HG03066 (cell line): ENCODE results near the gene TRMT11.
"Not testable (repeated sequence)": the region's sequence is repeated elsewhere in the genome, so short reads cannot be mapped to it uniquely, and the experiment has no call there.

Experiments used
- ATAC-seq: cut with Tn5 transposase; IDR thresholded peaks from one replicate; pipeline ENCODE4 v1.9.1; 2021; ENCODE audit warnings: low read depth; ENCODE audit not compliant: unreplicated experiment

TRMT11 gene

GRCh38 chr6:126040826-126041225 is 54.5 kb downstream of the TRMT11 start:
- ATAC-seq, result no peak

- ATAC-seq, result no peak
These were observed 55.2 kb downstream of the TRMT11 start for GRCh38 chr6:126041516-126041915.

DNA sequence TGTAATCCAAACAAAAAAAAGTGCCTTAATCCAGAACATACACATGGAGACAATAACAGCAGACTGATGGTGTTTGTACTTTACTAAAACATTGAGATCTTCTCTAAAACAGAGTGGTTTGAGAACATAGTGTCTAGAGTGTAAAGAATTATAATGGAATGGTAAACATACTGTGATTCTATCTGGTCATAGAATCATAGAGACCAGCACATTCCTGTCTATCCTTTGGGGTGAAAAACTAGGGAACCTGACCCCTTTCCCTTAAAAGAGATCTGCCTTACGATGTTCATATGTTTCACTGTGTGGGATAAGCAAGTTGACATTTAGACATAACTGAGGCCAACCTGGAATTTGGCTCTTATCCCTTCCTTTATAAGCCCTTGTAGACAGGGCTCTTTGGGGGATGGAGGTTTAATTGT is 55.7 kb downstream of the TRMT11 start:
- ATAC-seq, result no peak

DNA sequence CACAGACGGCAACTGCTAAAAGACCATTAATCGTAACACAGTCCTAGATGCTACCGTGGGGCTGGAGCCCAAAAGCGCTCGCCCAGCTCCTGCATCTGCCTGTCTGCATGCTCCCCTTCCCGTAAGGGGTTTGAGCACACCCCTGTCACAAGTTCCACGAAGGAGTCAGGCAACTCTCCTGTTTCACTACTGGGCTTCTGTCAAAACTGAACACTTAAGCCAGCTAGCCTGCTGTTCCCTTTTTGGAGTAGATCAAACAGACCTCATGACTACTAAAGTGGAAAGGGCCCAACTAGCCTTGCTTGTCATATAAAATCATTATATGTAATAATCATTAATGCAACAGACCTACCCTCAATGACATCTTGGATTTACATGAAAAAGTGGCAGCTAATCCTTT is 61.3 kb downstream of the TRMT11 start:
- ATAC-seq, result no peak

DNA sequence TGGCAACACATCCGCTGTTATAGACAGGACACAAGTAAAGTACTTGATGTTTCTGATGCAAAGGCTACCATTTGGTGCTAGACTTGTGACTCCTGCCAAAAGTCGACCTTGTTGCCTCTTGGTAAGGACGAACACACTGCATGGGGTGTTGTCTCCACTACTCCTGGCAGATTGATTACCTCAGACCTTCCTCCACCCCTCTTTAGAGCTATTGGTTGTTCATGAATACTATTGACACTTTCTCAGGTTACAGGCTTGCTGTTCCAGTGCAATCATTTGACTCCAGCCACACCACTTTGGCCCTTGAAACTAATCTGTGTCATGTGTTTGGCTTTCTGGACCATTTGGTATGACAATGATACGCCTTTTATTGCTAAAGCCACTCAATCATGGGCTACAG is 62.3 kb downstream of the TRMT11 start:
- ATAC-seq, result no peak

DNA sequence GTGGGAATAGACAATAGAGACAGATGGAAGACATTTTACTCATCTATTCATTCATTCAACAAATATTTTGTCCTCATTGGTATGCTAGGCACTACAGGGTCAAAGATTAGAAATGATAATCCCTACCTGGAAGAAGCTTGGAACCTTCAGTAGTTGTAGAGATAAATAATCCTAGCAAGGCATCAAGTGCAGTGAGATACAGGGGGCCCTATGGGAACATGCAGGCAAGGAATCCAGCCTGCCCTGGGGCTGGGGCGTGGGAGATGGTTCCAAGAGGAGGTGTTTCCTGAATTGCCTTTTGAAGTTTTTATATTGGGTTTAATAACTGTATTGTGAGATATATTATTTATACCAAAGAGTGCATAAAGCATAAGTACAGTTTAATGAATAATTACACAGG is 64.5 kb downstream of the TRMT11 start:
- ATAC-seq, result no peak

DNA sequence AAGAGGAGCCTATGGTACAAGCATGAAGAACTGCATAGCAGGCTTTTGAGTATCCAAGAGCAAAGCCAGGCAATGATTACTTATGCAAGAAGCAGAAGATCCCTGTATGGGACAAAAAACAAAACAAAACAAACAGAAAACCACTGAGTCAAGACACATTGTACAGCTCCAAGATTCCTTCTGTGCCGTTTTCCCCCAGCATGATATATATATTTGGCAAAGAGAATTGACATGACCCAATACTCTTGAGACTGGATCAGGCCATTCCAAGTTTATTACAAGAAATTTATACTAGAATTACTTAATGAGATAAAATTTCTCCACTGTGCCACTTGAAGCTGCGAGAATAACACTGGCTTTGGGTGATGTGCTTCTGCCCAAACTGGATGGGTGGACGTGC is 65.5 kb downstream of the TRMT11 start:
- ATAC-seq, result no peak

GRCh38 chr6:126052485-126052884 is 66.1 kb downstream of the TRMT11 start:
- no peak for ATAC-seq

GRCh38 chr6:126054258-126054702 is 67.9 kb downstream of the TRMT11 start:
- no peak for ATAC-seq

DNA sequence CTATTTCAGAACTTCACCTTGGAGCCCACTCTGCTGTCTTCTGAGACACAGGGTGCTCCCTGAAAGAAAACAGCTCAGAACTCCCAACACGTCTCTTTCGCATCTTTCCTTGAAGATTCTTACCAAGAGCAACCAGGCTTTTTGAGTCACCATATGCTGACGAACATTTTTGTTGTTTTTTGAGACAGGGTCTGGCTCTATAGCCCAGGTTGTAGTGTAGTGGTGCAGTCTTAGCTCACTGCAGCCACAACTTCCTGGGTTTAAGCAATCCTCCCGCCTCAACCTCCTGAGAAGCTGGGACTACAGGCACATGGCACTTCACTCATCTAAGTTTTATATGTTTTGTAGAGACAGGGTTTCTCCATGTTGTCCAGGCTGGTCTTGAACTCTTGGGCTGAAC is 68.5 kb downstream of the TRMT11 start:
- ATAC-seq, result no peak

DNA sequence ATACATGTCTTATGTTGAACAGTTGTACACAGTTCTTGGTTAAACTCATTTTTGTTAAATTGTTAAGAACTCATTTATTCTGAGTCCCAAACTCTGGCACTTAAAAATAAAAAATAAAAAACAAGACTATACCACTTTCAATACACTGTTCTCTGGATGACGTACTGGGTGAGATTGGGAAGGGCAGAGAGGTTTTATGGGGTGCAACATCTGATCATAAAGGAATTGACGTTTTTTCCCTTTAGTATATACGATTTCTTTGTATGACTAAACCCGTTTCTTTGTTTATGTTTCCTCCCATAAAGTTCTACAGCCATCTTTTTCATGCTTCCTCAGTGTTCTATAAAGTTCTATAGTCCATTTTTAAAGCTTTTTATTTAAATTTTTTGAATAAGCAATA is 69.1 kb downstream of the TRMT11 start:
- no peak for ATAC-seq

- ATAC-seq, result no peak
These were observed 70.1 kb downstream of the TRMT11 start for GRCh38 chr6:126056355-126057004.

DNA sequence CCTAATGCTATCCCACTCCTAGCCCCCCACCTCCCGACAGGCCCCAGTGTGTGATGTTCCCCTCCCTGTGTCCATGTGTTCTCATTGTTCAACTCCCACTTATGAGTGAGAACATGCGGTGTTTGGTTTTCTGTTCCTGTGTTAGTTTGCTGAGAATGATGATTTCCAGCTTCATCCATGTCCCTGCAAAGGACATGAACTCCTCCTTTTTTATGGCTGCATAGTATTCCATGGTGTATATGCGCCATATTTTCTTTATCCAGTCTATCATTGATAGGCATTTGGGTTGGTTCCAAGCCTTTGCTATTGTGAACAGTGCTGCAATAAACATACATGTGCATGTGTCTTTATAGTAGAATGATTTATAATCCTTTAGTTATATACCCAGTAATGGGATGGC is 71.7 kb downstream of the TRMT11 start:
- ATAC-seq, result not testable (repeated sequence)

GRCh38 chr6:126060400-126060799 is 74.1 kb downstream of the TRMT11 start:
- no peak for ATAC-seq

GRCh38 chr6:126063512-126064146 is 77.3 kb downstream of the TRMT11 start:
- peak; percentile 80 for ATAC-seq

DNA sequence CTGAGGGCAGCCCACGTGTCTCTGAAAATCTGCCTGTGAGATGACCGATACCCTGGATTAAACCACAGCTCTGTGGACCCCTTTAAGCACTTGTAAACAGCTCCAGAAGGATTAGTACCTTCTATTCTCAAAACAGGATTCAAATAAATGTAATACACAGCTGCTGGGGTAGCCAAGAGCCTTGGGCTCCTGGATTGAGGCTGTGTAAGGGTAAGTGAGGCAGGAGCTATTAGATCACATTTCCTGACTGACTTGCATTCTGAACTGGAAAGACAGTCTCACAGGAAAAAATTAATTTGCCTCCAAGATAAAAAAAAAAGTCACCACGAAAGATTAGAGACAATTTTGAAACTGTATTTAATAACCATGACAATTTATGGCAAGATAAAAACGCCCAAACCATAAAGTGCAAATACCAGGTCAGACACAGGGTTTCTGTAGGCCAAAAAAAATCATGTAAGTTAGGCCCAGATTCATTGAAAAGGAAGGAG is 78.0 kb downstream of the TRMT11 start:
- ATAC-seq, result no peak

DNA sequence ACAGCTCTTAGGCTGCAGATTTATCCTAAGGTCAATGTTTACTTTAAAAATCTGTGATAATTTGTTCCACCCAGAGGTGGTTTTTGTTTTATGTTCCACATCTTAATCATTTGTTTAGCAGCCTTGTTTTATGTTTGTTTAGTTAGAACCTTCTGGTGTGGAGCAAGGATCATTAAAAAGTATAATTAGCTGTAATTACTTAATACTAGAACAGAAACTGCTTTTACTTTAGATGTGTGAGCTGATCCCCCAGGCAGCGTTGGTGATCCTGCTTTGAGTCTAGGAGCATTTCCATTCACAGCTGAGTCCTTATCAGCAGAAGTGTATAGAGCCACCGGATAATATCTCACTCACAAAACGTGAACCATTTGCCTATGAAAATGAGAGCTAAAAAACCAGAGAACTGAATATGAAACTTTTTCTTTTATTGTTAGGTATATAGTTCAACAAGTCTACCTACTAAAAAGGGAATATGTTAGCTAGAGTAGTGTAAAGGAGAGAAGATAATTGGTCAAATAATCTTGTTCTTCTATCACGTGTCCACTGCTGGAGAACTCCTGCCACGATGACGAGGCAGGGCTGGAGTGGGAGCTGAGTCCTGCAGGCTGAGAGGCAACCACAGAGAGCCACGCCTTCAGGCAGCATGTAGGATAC is 78.5 kb downstream of the TRMT11 start:
- ATAC-seq, result no peak

DNA sequence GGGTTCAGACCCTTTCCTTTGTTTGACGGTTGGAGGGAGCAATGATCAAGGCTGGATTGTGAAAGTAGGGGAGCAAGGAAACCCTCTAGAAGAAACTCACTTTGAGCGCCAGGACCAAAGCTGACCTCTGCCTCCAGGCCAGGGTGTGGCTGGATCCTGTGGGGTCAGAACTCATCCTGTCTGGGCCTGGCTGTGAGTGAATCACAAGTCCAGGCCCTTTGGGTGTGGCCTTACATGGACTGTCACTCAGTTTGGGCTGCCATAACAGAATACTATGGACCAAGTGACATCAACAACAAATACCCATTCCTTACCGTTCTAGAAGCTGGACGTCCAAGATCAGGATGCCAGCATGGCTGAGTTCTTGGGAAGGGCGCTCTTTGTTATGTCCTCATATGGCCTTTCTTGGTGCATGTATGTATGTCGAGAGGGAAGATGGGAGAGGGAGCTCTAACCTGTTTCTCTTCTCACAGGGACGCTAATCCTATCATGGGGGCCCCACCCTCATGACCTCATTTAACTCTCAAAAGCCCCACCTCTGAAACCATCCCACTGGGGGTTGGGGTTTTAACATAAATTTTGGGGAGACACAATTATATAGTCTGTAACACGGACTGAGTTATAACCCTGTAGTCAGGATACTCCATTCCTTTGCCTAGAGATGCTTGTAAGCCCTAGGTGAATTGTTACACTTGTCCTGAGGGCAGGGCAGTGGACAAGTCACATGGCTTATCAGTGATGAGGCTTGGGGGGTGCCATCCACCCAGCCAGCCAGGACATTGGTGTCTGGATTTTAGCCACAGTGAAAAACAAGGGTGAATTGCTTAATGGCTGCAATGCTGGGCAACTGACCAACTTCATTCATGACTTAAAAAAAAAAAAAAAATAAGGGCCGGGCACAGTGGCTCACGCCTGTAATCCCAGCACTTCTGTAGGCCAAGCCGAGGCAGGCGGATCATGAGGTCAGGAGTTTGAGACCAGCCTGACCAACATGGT is 80.0 kb downstream of the TRMT11 start:
- no peak for ATAC-seq

- ATAC-seq, result no peak
These were observed 80.7 kb downstream of the TRMT11 start for GRCh38 chr6:126067073-126067472.

DNA sequence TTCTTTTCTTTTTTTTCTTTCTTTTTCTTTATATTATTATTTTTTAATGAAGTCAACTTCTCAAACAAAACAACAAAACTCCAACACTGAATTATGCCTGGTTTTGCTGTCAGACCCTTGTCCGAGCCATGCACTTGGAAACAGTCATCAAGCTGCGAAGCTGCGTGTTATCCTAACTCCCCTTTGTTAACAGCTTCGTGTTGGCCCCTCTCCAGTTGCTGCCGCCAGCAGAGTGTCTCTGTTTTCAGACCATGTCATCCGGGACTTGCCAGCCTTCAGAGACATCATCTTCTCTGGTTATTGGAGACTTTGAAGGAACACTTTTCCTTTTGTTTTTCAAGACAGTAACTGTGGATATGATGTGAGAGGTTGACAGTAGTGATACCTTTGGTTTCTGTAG is 83.1 kb downstream of the TRMT11 start:
- ATAC-seq, result no peak
